ENCODE data around the gene SLC9A3.
A peak's percentile ranks its signal among the peaks of the same experiment; 100 is the strongest.

SLC9A3 gene

GRCh38 chr5:496028-496427, 28.2 kb downstream of the SLC9A3 start:
- no peaks in the 10 kb centered on the region for H3K79me1 ChIP-seq (ENCODE audit: low read length)
- no peak overlapping the region for H2BK15ac ChIP-seq (replicated peaks; ENCODE audit: low read depth)
- no peak for DNase-seq
- no peak overlapping the region for H4K5ac ChIP-seq (ENCODE audit: low read length)
- peaks cover 39% of the 10 kb centered on the region for H3K27me3 ChIP-seq (ENCODE audit: insufficient read depth, low read length, poor library complexity)
- H3K36me3 ChIP-seq (ENCODE audit: control insufficient read depth, insufficient read depth, low read length) = no peaks in the 10 kb centered on the region
- H3K56ac ChIP-seq (ENCODE audit: low read length) = no peak overlapping the region
- no peak overlapping the region for H2BK120ac ChIP-seq (ENCODE audit: low read depth, low read length)
- no peak overlapping the region for H4K8ac ChIP-seq (ENCODE audit: low read depth, low read length)
- H2BK5ac ChIP-seq (ENCODE audit: low read length) = no peak overlapping the region
- no peaks in the 10 kb centered on the region for H3K4me1 ChIP-seq (ENCODE audit: control insufficient read depth, low read depth, low read length)
- H3K79me2 ChIP-seq (ENCODE audit: control insufficient read depth, insufficient read depth, low read length) = no peaks in the 10 kb centered on the region
- H3K4ac ChIP-seq (ENCODE audit: low read depth, low read length) = no peak overlapping the region
- no peak overlapping the region for H3K4me2 ChIP-seq (ENCODE audit: low read length)
- WGBS (ENCODE audit: extremely low coverage, insufficient coverage, low lambda C conversion rate) = no CpG with 5 or more reads among the region's 19 CpGs
- no peak overlapping the region for H3K9ac ChIP-seq (ENCODE audit: low read length)
- H2AK5ac ChIP-seq (ENCODE audit: low read length) = no peak overlapping the region
- H3K23ac ChIP-seq (ENCODE audit: low read length) = peak overlapping the region; percentile 57
- no peak overlapping the region for H3K4me3 ChIP-seq (ENCODE audit: low read length)
- H3K27ac ChIP-seq (ENCODE audit: low read depth, low read length) = no peak overlapping the region
- H3K18ac ChIP-seq (ENCODE audit: low read length) = no peak overlapping the region

- DNase-seq = no peak
- no peak overlapping the region for H3K4me3 ChIP-seq (ENCODE audit: low read length)
- no peak overlapping the region for H3K18ac ChIP-seq (ENCODE audit: low read length)
- H3K27me3 ChIP-seq (ENCODE audit: insufficient read depth, low read length, poor library complexity) = peaks cover 39% of the 10 kb centered on the region
- H3K4me2 ChIP-seq (ENCODE audit: low read length) = no peak overlapping the region
- H2BK120ac ChIP-seq (ENCODE audit: low read depth, low read length) = no peak overlapping the region
- H4K8ac ChIP-seq (ENCODE audit: low read depth, low read length) = no peak overlapping the region
- H3K79me2 ChIP-seq (ENCODE audit: control insufficient read depth, insufficient read depth, low read length) = no peaks in the 10 kb centered on the region
- no peaks in the 10 kb centered on the region for H3K36me3 ChIP-seq (ENCODE audit: control insufficient read depth, insufficient read depth, low read length)
- H3K4me1 ChIP-seq (ENCODE audit: control insufficient read depth, low read depth, low read length) = no peaks in the 10 kb centered on the region
- no peak overlapping the region for H3K56ac ChIP-seq (ENCODE audit: low read length)
- H3K4ac ChIP-seq (ENCODE audit: low read depth, low read length) = no peak overlapping the region
- H3K27ac ChIP-seq (ENCODE audit: low read depth, low read length) = no peak overlapping the region
- no peak overlapping the region for H2BK15ac ChIP-seq (replicated peaks; ENCODE audit: low read depth)
- WGBS (ENCODE audit: extremely low coverage, insufficient coverage, low lambda C conversion rate) = no CpG with 5 or more reads among the region's 38 CpGs
- no peak overlapping the region for H3K9ac ChIP-seq (ENCODE audit: low read length)
- no peak overlapping the region for H4K5ac ChIP-seq (ENCODE audit: low read length)
- H2BK5ac ChIP-seq (ENCODE audit: low read length) = no peak overlapping the region
- no peak overlapping the region for H3K23ac ChIP-seq (ENCODE audit: low read length)
- no peak overlapping the region for H2AK5ac ChIP-seq (ENCODE audit: low read length)
- no peaks in the 10 kb centered on the region for H3K79me1 ChIP-seq (ENCODE audit: low read length)
Observed at GRCh38 chr5:494667-495255, 29.5 kb downstream of the SLC9A3 start.

GRCh38 chr5:493758-494157, 30.5 kb downstream of the SLC9A3 start:
- Histone ChIP-seq H3K79me2 (ENCODE audit: control insufficient read depth, insufficient read depth, low read length) (no peaks in the 10 kb centered on the region), H3K36me3 (ENCODE audit: control insufficient read depth, insufficient read depth, low read length) (no peaks in the 10 kb centered on the region), H3K23ac (ENCODE audit: low read length) (no peak overlapping the region), H2BK120ac (ENCODE audit: low read depth, low read length) (no peak overlapping the region), H3K56ac (ENCODE audit: low read length) (no peak overlapping the region), H2BK5ac (ENCODE audit: low read length) (no peak overlapping the region), H3K4me1 (ENCODE audit: control insufficient read depth, low read depth, low read length) (no peaks in the 10 kb centered on the region), H3K27ac (ENCODE audit: low read depth, low read length) (no peak overlapping the region), H3K9ac (ENCODE audit: low read length) (no peak overlapping the region), H2BK15ac (replicated peaks; ENCODE audit: low read depth) (no peak overlapping the region), H4K8ac (ENCODE audit: low read depth, low read length) (no peak overlapping the region), H4K5ac (ENCODE audit: low read length) (no peak overlapping the region), H3K4me3 (ENCODE audit: low read length) (no peak overlapping the region), H3K4me2 (ENCODE audit: low read length) (no peak overlapping the region), H3K18ac (ENCODE audit: low read length) (no peak overlapping the region), H3K79me1 (ENCODE audit: low read length) (no peaks in the 10 kb centered on the region), H2AK5ac (ENCODE audit: low read length) (no peak overlapping the region), H3K27me3 (ENCODE audit: insufficient read depth, low read length, poor library complexity) (peaks cover 39% of the 10 kb centered on the region), H3K4ac (ENCODE audit: low read depth, low read length) (no peak overlapping the region)
- WGBS (ENCODE audit: extremely low coverage, insufficient coverage, low lambda C conversion rate) = no CpG with 5 or more reads among the region's 13 CpGs
- no peak for DNase-seq

- no peak overlapping the region for H3K27ac ChIP-seq (ENCODE audit: low read depth, low read length)
- H3K18ac ChIP-seq (ENCODE audit: low read length) = no peak overlapping the region
- H2BK5ac ChIP-seq (ENCODE audit: low read length) = no peak overlapping the region
- H4K5ac ChIP-seq (ENCODE audit: low read length) = no peak overlapping the region
- H2AK5ac ChIP-seq (ENCODE audit: low read length) = no peak overlapping the region
- H3K9ac ChIP-seq (ENCODE audit: low read length) = no peak overlapping the region
- no peak overlapping the region for H4K8ac ChIP-seq (ENCODE audit: low read depth, low read length)
- H3K4me1 ChIP-seq (ENCODE audit: control insufficient read depth, low read depth, low read length) = no peaks in the 10 kb centered on the region
- H3K36me3 ChIP-seq (ENCODE audit: control insufficient read depth, insufficient read depth, low read length) = no peaks in the 10 kb centered on the region
- H2BK15ac ChIP-seq (replicated peaks; ENCODE audit: low read depth) = no peak overlapping the region
- DNase-seq = no peak
- no peak overlapping the region for H3K4ac ChIP-seq (ENCODE audit: low read depth, low read length)
- no peak overlapping the region for H3K56ac ChIP-seq (ENCODE audit: low read length)
- H3K23ac ChIP-seq (ENCODE audit: low read length) = no peak overlapping the region
- whole genome bisulfite sequencing (ENCODE audit: extremely low coverage, insufficient coverage, low lambda C conversion rate) = no CpG with 5 or more reads among the region's 26 CpGs
- no peak overlapping the region for H2BK120ac ChIP-seq (ENCODE audit: low read depth, low read length)
- peaks cover 39% of the 10 kb centered on the region for H3K27me3 ChIP-seq (ENCODE audit: insufficient read depth, low read length, poor library complexity)
- no peaks in the 10 kb centered on the region for H3K79me1 ChIP-seq (ENCODE audit: low read length)
- no peaks in the 10 kb centered on the region for H3K79me2 ChIP-seq (ENCODE audit: control insufficient read depth, insufficient read depth, low read length)
- no peak overlapping the region for H3K4me2 ChIP-seq (ENCODE audit: low read length)
- H3K4me3 ChIP-seq (ENCODE audit: low read length) = no peak overlapping the region
Observed at GRCh38 chr5:493119-493701, 31.0 kb downstream of the SLC9A3 start.

- Histone ChIP-seq H2BK5ac (ENCODE audit: low read length) (no peak overlapping the region), H3K4ac (ENCODE audit: low read depth, low read length) (no peak overlapping the region), H3K79me2 (ENCODE audit: control insufficient read depth, insufficient read depth, low read length) (no peaks in the 10 kb centered on the region), H3K36me3 (ENCODE audit: control insufficient read depth, insufficient read depth, low read length) (no peaks in the 10 kb centered on the region), H3K79me1 (ENCODE audit: low read length) (no peaks in the 10 kb centered on the region), H3K27me3 (ENCODE audit: insufficient read depth, low read length, poor library complexity) (peaks cover 39% of the 10 kb centered on the region), H3K4me3 (ENCODE audit: low read length) (no peak overlapping the region), H3K27ac (ENCODE audit: low read depth, low read length) (no peak overlapping the region), H3K9ac (ENCODE audit: low read length) (no peak overlapping the region), H3K4me2 (ENCODE audit: low read length) (no peak overlapping the region), H2BK15ac (replicated peaks; ENCODE audit: low read depth) (no peak overlapping the region), H3K4me1 (ENCODE audit: control insufficient read depth, low read depth, low read length) (no peaks in the 10 kb centered on the region), H3K18ac (ENCODE audit: low read length) (no peak overlapping the region), H4K5ac (ENCODE audit: low read length) (no peak overlapping the region), H4K8ac (ENCODE audit: low read depth, low read length) (no peak overlapping the region), H3K23ac (ENCODE audit: low read length) (no peak overlapping the region), H2AK5ac (ENCODE audit: low read length) (no peak overlapping the region), H3K56ac (ENCODE audit: low read length) (no peak overlapping the region), H2BK120ac (ENCODE audit: low read depth, low read length) (no peak overlapping the region)
- no peak for DNase-seq
- no CpG with 5 or more reads among the region's 18 CpGs for WGBS (ENCODE audit: extremely low coverage, insufficient coverage, low lambda C conversion rate)
Observed at GRCh38 chr5:492314-492893, 31.8 kb downstream of the SLC9A3 start.

GRCh38 chr5:491856-492155, 32.4 kb downstream of the SLC9A3 start:
- Histone ChIP-seq H3K27ac (ENCODE audit: low read depth, low read length) (no peak overlapping the region), H3K4me1 (ENCODE audit: control insufficient read depth, low read depth, low read length) (no peaks in the 10 kb centered on the region), H4K8ac (ENCODE audit: low read depth, low read length) (no peak overlapping the region), H3K79me2 (ENCODE audit: control insufficient read depth, insufficient read depth, low read length) (no peaks in the 10 kb centered on the region), H3K27me3 (ENCODE audit: insufficient read depth, low read length, poor library complexity) (peaks cover 34% of the 10 kb centered on the region), H4K5ac (ENCODE audit: low read length) (no peak overlapping the region), H3K4me2 (ENCODE audit: low read length) (no peak overlapping the region), H3K4me3 (ENCODE audit: low read length) (no peak overlapping the region), H3K9ac (ENCODE audit: low read length) (no peak overlapping the region), H2BK15ac (replicated peaks; ENCODE audit: low read depth) (no peak overlapping the region), H3K4ac (ENCODE audit: low read depth, low read length) (no peak overlapping the region), H3K36me3 (ENCODE audit: control insufficient read depth, insufficient read depth, low read length) (no peaks in the 10 kb centered on the region), H3K56ac (ENCODE audit: low read length) (no peak overlapping the region), H3K79me1 (ENCODE audit: low read length) (no peaks in the 10 kb centered on the region), H2BK5ac (ENCODE audit: low read length) (no peak overlapping the region), H2AK5ac (ENCODE audit: low read length) (no peak overlapping the region), H3K18ac (ENCODE audit: low read length) (no peak overlapping the region), H2BK120ac (ENCODE audit: low read depth, low read length) (no peak overlapping the region), H3K23ac (ENCODE audit: low read length) (no peak overlapping the region)
- DNase-seq = no peak
- no CpG with 5 or more reads among the region's 19 CpGs for WGBS (ENCODE audit: extremely low coverage, insufficient coverage, low lambda C conversion rate)
